GM19395 (cell line): ENCODE data around the gene NPBWR2.

ENCODE experiments used
- ATAC-seq: cut with Tn5 transposase; IDR thresholded peaks from one replicate; pipeline ENCODE4 v1.9.1; 2021; ENCODE audit warnings: mild to moderate bottlenecking, moderate library complexity; ENCODE audit not compliant: unreplicated experiment

The NPBWR2 gene

DNA sequence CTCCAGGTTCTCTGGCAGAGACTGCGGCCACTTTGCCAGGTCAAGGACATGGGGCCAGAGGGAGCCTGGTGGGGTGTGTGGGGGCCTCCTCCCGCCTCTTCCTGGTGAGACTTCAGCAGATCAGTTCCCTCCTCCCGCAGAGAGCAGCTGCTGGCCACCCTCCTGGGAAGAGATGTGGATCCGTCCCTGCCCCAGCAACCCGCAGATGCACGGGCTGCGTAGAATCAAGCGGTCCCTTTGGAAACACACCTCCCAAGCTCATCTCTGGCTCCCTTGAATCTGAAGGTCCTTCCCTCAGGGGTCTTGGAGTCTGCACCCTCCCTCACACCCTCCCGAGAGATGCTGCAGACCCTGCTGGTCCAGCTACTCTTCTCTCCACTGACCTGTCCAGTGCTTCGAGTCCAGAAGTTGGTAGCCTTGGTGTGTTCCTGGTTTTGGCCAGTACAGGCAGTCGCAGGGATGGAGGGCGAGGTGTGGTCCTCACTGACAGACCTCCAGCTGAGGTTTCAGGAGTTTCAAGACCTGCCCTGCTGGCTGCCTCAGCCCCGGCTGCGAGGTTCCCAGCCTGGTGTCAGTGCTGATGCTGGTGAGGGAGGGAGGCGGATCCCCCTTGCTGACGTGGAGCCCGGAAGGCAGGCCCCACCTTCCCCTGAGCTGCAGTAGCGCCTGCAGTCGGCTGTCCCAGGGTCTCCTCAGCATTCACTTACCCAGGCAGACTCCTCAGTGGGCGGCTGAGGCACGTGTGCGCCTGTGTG is at the start of gene NPBWR2:
TSS of gene NPBWR2 (minus strand) at position 585 of the 755 bp plus-strand sequence. CDS start 734 bp downstream, outside the sequence.
- ATAC-seq, result no peak

DNA sequence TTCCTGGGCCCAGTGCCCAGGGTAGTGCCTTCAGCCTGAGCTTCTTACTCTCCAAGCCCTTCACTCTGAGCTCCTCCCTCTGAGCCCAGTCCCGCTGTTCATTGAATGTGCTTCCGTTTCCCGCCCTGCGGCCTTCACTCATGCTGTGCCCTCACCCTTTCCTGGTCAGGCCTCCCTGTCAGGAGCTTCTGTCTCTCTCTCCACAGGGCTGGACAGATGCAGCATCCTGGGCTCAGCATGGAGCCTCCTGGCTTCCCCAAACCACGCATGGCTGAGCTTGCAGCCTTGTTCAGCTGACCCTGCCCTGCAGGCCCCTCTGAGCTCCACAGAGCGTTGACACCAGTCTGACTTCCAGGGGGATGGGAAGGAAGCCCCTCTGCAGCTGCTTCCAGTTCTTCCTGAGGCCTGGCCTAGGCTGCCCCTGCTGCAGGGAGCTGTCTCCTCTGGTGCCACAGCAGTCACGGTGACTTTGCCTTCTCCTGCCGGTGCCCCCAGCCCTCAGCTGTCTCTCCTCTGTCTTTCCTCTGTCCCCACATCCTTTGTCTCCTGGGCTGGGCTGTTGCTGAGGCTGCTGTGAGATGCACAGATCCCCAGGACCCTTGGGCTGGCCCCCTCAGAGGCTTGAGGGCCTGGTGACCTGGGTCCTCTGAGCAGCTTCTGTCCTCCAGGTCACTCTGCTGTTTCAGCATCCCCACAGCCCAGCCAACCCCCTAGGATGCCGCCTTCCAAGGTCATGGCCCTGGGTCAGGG is 48.9 kb upstream of the NPBWR2 start:
- ATAC-seq, result no peak

GRCh38 chr20:64155258-64156135 is 48.1 kb upstream of the NPBWR2 start:
- no peak for ATAC-seq

DNA sequence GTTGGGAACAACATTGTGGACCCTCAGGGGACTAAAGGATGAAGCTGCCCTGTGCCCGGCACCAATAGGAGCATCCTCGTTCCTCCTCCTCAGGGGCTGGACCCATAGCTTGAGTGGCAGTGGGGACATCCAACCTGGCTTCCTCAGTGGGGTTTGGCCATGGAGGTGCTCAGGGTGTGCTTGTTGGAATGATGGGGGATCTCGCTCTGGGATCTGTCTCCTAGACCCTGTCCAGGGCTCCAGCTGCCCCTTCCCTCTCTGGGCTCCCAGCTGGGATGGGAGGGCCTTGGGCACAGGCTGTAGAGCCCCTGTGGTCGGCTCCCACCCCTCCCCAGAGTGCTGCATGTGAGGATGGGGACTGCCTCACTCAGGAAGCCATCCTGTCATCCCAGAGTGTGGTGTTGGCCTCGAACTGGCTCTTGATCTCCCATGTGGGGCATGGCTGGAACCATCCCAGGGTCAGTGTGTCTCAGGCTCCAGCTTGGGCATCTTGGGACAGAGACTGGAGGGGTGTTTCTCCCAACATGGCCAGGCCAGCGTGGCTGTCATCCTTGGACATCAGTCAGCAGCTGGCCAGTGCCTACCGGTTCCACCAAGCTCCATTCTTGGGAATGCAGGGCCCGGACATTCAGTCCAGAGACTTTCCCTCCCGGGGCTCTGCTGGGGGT is 47.4 kb upstream of the NPBWR2 start:
- ATAC-seq, result no peak

DNA sequence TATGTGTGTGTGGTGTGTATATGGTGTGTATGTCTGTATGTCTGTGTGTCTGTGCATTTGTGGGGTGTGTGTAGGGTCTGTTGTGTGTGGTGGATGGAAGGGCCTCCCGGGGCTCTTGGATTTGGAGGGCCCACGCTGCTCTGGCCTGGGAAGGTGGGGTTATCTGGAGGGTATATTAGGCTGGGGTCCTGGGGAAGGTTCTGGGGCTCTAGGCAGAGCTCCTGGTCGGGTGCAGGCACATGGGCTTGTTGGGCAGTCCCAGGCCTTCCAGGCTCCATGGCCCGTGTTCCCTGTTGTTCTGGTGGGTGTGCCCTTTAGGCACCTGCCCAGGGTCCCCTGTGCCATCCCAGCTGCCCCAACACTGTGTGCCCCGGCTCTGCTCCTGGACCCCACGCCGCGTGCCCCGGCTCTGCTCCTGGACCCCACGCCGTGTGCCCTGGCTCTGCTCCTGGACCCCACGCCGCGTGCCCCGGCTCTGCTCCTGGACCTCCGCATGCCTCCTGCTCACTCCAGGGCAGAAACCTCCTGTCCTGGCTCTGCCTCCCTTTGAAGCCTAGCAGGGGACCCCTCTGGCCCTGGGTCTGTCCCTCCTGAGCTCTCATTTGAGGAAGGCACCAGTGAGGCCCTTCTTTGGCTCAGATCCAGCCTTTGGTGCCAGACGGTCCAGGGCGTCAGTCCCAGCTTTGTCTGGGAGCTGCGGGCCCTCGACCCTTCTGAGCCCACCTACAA is 46.7 kb upstream of the NPBWR2 start:
- ATAC-seq, result no peak

DNA sequence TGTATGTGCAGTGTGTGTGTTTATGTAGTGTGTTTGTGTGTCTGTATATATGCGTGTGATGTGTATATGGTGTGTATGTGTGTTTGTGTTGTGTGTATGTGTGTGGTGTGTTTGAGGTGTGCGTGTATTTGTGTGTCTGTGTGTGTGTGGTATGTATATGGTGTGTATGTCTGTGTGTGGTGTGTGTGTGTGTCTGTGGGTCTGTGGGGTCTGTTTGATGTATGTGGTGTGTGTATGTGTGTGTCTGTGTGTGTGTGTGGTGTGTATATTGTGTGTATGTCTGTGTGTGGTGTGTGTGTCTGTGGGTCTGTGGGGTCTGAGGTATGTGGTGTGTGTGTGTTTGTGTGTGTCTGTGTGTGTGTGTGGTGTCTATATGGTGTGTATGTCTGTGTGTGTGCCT is 46.0 kb upstream of the NPBWR2 start:
- no peak for ATAC-seq

DNA sequence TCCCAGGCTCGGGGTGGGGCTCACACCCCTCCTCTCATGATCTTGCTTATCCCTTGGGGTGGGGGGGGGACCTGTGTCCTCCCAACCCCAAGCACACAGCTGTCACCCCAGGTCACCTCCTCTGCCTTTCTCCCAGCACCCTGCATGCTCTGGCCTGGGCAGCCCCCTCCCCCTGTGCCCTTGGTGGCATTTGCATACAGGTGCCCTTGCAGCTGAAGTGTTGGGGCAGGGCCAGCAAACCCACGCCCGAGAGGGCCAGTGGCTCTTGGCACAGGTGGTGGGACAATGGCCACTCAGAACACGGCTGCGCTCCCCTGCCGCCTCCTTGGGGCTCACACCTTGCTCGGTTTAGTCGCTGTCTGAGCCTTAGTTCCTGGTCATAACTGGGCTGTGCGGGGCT is 45.5 kb upstream of the NPBWR2 start:
- no peak for ATAC-seq

DNA sequence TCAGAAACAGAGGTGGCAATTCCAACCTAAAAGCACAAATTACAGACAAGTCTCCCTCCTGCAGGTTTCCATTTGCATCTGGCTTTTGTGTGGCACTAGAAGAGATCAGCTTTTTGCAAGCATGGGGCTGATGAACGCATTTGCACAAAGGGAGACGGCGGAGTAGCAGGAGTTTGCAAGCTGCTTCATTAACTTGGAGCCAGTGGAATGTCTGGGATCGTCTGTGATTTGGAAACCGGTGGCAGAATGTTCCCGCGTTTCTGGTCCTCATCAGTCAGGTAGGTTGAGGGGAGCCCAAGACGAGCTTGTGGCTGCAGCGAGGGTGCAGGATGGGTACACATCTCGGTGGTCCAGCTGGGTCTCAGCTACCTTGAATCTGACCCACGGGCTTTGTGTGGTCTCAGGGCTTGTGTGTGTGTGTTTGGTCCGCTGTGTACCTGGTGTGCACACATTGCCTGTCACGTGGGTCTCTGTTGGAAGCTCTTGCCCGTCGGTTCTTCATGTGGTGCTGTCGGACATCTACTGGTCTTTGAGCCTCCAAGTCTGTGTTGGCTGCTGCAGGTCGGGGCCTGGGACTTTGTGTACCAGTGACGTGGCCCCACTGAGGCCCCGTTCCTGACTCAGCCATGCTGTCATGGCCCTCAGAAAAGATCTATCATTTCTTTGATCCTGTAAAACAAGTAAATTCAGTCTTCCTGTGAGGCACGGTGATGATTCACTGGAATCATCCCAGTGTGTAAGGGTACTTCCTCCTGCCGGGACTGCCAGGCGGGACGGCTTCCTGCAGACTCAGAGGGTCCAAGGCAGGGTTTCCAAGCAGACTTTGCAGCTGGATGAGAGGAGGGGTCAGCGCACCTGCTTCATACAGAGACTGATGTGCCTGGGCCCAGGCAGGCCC is 44.5 kb upstream of the NPBWR2 start:
- ATAC-seq, result no peak

- ATAC-seq, result no peak
Observed at GRCh38 chr20:64150756-64151632, 43.6 kb upstream of the NPBWR2 start.

DNA sequence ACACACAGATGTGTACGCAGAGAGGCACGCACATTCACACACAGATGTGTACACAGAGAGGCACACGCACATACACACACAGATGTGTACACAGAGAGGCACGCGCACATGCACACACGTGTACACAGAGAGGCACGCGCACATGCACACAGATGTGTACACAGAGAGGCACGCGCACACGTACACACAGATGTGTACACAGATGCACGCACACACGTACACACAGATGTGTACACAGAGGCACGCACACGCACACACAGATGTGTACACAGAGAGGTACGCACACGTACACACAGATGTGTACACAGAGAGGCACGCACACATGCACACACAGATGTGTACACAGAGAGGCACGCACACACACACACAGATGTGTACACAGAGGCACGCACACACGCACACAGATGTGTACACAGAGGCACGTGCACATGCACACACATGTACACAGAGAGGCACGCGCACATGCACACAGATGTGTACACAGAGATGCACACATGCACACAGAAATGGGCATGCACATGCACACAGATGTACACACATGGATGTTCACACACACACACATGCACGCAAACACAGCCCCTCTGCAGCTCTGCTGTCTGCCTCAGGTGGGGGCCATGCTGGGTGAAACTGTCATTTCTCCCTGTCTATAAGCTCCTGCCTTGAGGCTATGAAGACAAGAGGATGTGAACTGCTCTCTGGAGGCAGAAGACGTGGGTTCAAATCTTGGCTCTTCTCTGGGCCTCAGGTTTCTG is 42.6 kb upstream of the NPBWR2 start:
- ATAC-seq, result no peak

GRCh38 chr20:64149141-64149540 is 41.8 kb upstream of the NPBWR2 start:
- ATAC-seq, result no peak

- ATAC-seq, result no peak
Observed at GRCh38 chr20:64148581-64148980, 41.2 kb upstream of the NPBWR2 start.

GRCh38 chr20:64146936-64147477 is 39.6 kb upstream of the NPBWR2 start:
- ATAC-seq, result no peak

DNA sequence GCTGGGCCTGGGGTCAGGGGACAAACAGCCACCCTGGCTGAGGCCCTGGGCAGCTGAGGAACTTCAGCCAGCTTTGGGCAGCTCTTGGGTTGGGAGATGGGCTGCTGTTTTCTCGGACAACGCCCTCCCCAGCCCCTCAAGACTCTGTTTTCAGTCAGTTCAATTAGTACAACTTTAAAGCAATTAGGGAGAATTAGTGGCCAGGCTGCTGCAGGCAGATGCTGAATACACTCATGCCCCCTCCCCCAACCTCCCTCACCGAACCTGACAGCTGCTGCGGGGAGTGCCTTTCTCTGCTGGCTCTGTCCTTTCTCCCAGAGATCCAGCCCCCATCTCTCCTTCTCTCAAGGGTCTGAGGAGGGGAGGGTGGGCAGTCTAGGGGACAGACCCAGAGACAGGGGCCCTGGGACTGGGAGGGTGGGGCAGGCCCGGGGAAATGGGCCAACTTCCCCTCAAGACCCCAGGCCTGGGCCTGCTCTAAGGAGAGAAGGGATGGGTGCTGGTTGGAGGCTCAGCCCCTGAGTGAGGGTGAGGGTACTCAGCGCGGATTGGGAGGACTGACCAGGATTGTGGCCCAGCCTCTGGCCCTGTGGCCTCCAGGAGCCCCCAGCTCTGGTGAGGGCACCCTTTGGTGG is 39.1 kb upstream of the NPBWR2 start:
- no peak for ATAC-seq

- ATAC-seq, result no peak
Observed at GRCh38 chr20:64145458-64146300, 38.3 kb upstream of the NPBWR2 start.
